HepG2 (cell line): ENCODE measurements around the gene NUDT3. TPM values are rescaled to one million over a fixed set of nuclear protein-coding genes. Genes with fewer than 3 reads are reported as not detected.

Experiments
- ATF6 ChIP-seq: sonication (generic); formaldehyde crosslinking; conservative IDR thresholded peaks from 2 replicates; pipeline ENCODE4 v1.4.0; 2020; ENCODE audit warnings: missing genetic modification reagents
- PCBP2 ChIP-seq: fragments of 200-400 bp; formaldehyde crosslinking; optimal IDR thresholded peaks from 2 replicates; pipeline ENCODE3; 2018; ENCODE audit warnings: low read length, low read depth; ENCODE audit not compliant: poor library complexity, severe bottlenecking
- POGZ ChIP-seq: sonication (generic); formaldehyde crosslinking; IDR thresholded peaks from 2 replicates; pipeline ENCODE4 v1.4.0; 2020; ENCODE audit warnings: mild to moderate bottlenecking, missing genetic modification reagents
- POLR2A ChIP-seq, 2 experiments: IDR thresholded peaks; 2 replicates each; pipeline ENCODE4 v1.6.1; 2011; ENCODE audit warnings: low read depth in 2 of 2, low read length in 2 of 2, mild to moderate bottlenecking in 1 of 2, moderate library complexity in 1 of 2; ENCODE audit not compliant: insufficient read depth in 1 of 2
- RNF219 ChIP-seq: sonication (generic); formaldehyde crosslinking; IDR thresholded peaks from 2 replicates; pipeline ENCODE4 v1.5.0; 2020; ENCODE audit warnings: mild to moderate bottlenecking, missing genetic modification reagents
- YY1 ChIP-seq: IDR thresholded peaks from 2 replicates; pipeline ENCODE4 v1.6.1; 2011; ENCODE audit warnings: low read length, low read depth, moderate library complexity, mild to moderate bottlenecking; ENCODE audit not compliant: insufficient read depth, insufficient replicate concordance
- ZBTB10 ChIP-seq: sonication (generic); formaldehyde crosslinking; IDR thresholded peaks from 2 replicates; pipeline ENCODE4 v1.4.0; 2020; ENCODE audit warnings: missing genetic modification reagents, borderline replicate concordance
- ZFY ChIP-seq: sonication (generic); formaldehyde crosslinking; IDR thresholded peaks from 2 replicates; pipeline ENCODE4 v1.4.0; 2020; ENCODE audit warnings: missing genetic modification reagents
- ZMAT5 ChIP-seq: sonication (generic); formaldehyde crosslinking; IDR thresholded peaks from 2 replicates; pipeline ENCODE4 v1.5.0; 2020; ENCODE audit warnings: mild to moderate bottlenecking, low read depth, missing genetic modification reagents, borderline replicate concordance
- ZNF18 ChIP-seq: sonication (generic); formaldehyde crosslinking; IDR thresholded peaks from 2 replicates; pipeline ENCODE4 v1.8.0; 2022; ENCODE audit warnings: mild to moderate bottlenecking, missing genetic modification reagents; ENCODE audit not compliant: insufficient replicate concordance
- ZNF234 ChIP-seq: sonication (generic); formaldehyde crosslinking; conservative IDR thresholded peaks from 2 replicates; pipeline ENCODE4 v1.5.1; 2020; ENCODE audit warnings: mild to moderate bottlenecking, missing genetic modification reagents
- ZNF354B ChIP-seq: sonication (generic); formaldehyde crosslinking; IDR thresholded peaks from 2 replicates; pipeline ENCODE4 v1.8.0; 2022; ENCODE audit warnings: mild to moderate bottlenecking, missing genetic modification reagents
- ZNF44 ChIP-seq: sonication (generic); formaldehyde crosslinking; IDR thresholded peaks from 2 replicates; pipeline ENCODE4 v1.5.1; 2020; ENCODE audit warnings: mild to moderate bottlenecking, missing genetic modification reagents
- ZNF607 ChIP-seq: sonication (generic); formaldehyde crosslinking; IDR thresholded peaks from 2 replicates; pipeline ENCODE4 v1.5.1; 2020; ENCODE audit warnings: missing genetic modification reagents, mild to moderate bottlenecking, borderline replicate concordance
- polyA plus RNA-seq, 8 experiments: library from polyadenylated mRNA; depleted of rRNA in 3 of 8; stranded (reverse) in 7 of 8; unstranded in 1 of 8; fragments of >200 nt; fragmentation: Illumina TruSeq in 4 of 8; extraction: Trizol in 4 of 8; gene quantifications; 2 replicates each; pipeline versions ENCODE4 v1.2.1 to v1.2.3, GENCODE V29; 2011 to 2016; ENCODE audit warnings: low read depth in 4 of 8, missing spikeins in 1 of 8, mixed read lengths in 1 of 8; ENCODE audit not compliant: insufficient read depth in 1 of 8
- total RNA-seq, 5 experiments: library from RNA; depleted of rRNA; stranded (reverse); fragments of >200 nt; fragmentation: Illumina TruSeq; extraction: Trizol; gene quantifications; 2 replicates each; pipeline ENCODE4 v1.2.3, GENCODE V29; 2016; ENCODE audit warnings: low read depth in 1 of 5
- TF ChIP-seq, protein P1 (sequence below): sonication (generic); formaldehyde crosslinking; IDR thresholded peaks from 2 replicates; pipeline ENCODE4 v1.4.0; 2020; ENCODE audit warnings: missing genetic modification reagents, borderline replicate concordance

NUDT3 gene
- total and polyA plus RNA-seq, 2 of the 13 experiments (the other 11 are each of a cell fraction or from before 2014, with no cell fraction given): 20.2 to 20.6 TPM

DNA sequence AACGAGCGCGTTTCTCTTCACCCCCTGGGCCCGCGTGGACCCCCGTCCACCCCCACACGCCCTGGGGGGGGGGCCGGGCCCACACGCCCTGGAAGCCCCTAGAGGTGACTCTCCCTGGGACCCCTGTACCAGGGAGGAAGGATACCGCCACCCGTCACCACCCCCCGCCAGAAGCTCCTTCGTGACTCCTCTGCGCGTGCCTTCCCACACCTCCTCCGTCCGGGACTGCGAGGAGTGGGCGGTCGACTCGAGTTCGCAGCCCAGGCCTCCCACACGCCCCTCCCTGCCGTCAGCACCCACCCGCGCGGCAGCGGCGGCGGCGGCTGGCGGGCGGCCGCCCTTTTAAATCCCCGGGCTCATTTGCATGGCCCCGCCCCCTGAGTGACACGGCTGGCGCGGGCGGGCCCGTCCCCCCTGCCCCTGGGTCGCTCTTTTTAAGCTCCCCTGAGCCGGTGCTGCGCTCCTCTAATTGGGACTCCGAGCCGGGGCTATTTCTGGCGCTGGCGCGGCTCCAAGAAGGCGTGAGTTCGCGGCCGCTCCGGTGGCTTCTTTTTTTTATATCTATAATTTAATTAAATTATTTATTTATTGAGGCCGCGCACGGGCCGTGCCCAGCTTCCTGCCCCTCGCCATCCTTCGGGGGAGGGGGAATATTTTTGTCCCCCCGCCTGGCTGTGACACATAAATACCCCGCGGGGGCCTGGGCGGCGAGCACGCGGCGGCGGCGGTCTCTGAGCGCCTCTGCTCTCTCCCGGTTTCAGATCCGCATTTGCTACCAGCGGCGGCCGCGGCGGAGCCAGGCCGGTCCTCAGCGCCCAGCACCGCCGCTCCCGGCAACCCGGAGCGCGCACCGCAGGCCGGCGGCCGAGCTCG lies 155.8 kb downstream of the NUDT3 start, which contains the start of gene HMGA1 (continued):
- no peak for TF ChIP-seq ZNF18 (CRISPR knock-in tag)
- TF ChIP-seq ZFY (CRISPR knock-in tag): peak; percentile 37
- no peak for TF ChIP-seq ZNF354B (CRISPR knock-in tag)
- TF ChIP-seq, protein P1, sequence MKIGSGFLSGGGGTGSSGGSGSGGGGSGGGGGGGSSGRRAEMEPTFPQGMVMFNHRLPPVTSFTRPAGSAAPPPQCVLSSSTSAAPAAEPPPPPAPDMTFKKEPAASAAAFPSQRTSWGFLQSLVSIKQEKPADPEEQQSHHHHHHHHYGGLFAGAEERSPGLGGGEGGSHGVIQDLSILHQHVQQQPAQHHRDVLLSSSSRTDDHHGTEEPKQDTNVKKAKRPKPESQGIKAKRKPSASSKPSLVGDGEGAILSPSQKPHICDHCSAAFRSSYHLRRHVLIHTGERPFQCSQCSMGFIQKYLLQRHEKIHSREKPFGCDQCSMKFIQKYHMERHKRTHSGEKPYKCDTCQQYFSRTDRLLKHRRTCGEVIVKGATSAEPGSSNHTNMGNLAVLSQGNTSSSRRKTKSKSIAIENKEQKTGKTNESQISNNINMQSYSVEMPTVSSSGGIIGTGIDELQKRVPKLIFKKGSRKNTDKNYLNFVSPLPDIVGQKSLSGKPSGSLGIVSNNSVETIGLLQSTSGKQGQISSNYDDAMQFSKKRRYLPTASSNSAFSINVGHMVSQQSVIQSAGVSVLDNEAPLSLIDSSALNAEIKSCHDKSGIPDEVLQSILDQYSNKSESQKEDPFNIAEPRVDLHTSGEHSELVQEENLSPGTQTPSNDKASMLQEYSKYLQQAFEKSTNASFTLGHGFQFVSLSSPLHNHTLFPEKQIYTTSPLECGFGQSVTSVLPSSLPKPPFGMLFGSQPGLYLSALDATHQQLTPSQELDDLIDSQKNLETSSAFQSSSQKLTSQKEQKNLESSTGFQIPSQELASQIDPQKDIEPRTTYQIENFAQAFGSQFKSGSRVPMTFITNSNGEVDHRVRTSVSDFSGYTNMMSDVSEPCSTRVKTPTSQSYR: no peak
- no peak for TF ChIP-seq ZMAT5 (CRISPR knock-in tag)
- TF ChIP-seq RNF219 (CRISPR knock-in tag): no peak
- TF ChIP-seq POLR2A (IDR thresholded peaks at IDR 0.05; ENCODE audit: insufficient read depth in 1 of 2, low read depth in 2 of 2, low read length in 2 of 2): peak; percentile 86 to 87
- TF ChIP-seq YY1: peak; percentile 12
- TF ChIP-seq ATF6 (CRISPR knock-in tag): no peak
- TF ChIP-seq ZNF44 (CRISPR knock-in tag): no peak
- no peak for TF ChIP-seq ZNF234 (CRISPR knock-in tag)
- TF ChIP-seq ZBTB10 (CRISPR knock-in tag): peak; percentile 72; the same call in 1 of the 2 replicates
- 0 out of 2 replicates have a peak, but pooled peaks have one; percentile 39 for TF ChIP-seq POGZ (CRISPR knock-in tag)
- TF ChIP-seq ZNF607 (CRISPR knock-in tag): peak; percentile 68; the same call in 1 of the 2 replicates
- TF ChIP-seq PCBP2: no peak
